Neuronal stem cell (in vitro differentiated cells): Measurements from ENCODE around the gene IZUMO4.

Experiments used
- DNase-seq: peaks from one replicate; pipeline ENCODE4 v3.0.0-alpha.2; 2013; ENCODE audit warnings: low spot score
- H2AFZ ChIP-seq: one replicate; pipeline ENCODE4 v1.6.1; 2013; ENCODE audit warnings: mild to moderate bottlenecking, low read length, inconsistent platforms
- H2AK5ac ChIP-seq: 2 replicates; pipeline ENCODE4 v1.6.1; 2013; ENCODE audit warnings: low read depth, mild to moderate bottlenecking, inconsistent platforms, low read length, moderate library complexity, mixed read lengths
- H2BK120ac ChIP-seq: 2 replicates; pipeline ENCODE4 v1.6.1; 2013; ENCODE audit warnings: low read depth, mild to moderate bottlenecking, inconsistent platforms, low read length, moderate library complexity, mixed read lengths
- H2BK12ac ChIP-seq: one replicate; pipeline ENCODE4 v1.6.1; 2013; ENCODE audit warnings: low read length, inconsistent platforms
- H2BK15ac ChIP-seq: 2 replicates; pipeline ENCODE4 v1.6.1; 2013; ENCODE audit warnings: mild to moderate bottlenecking, low read length, inconsistent platforms, mixed read lengths
- H2BK5ac ChIP-seq: one replicate; pipeline ENCODE4 v1.6.1; 2013; ENCODE audit warnings: inconsistent platforms, mild to moderate bottlenecking, low read length, moderate library complexity
- H3K14ac ChIP-seq: one replicate; pipeline ENCODE4 v1.6.1; 2013; ENCODE audit warnings: low read length, inconsistent platforms
- H3K18ac ChIP-seq: 2 replicates; pipeline ENCODE4 v1.6.1; 2013; ENCODE audit warnings: low read length, inconsistent platforms
- H3K23ac ChIP-seq: 2 replicates; pipeline ENCODE4 v1.6.1; 2013; ENCODE audit warnings: low read depth, mild to moderate bottlenecking, mixed read lengths, low read length, inconsistent platforms; ENCODE audit not compliant: poor library complexity
- H3K27ac ChIP-seq: replicated peaks from 3 replicates; pipeline ENCODE4 v1.5.1; 2013; ENCODE audit warnings: low read length, inconsistent platforms
- H3K27me3 ChIP-seq, 3 experiments: 2 replicates each; pipeline ENCODE4 v1.6.1; 2013; ENCODE audit warnings: low read length in 3 of 3, mild to moderate bottlenecking in 2 of 3, inconsistent platforms in 1 of 3, low read depth in 1 of 3, mixed read lengths in 1 of 3, moderate library complexity in 1 of 3; ENCODE audit not compliant: control insufficient read depth in 3 of 3, insufficient read depth in 3 of 3
- H3K36me3 ChIP-seq, 2 donors: replicated peaks in 1 of 2; 2 replicates each; pipeline ENCODE4 v1.6.1; 2013; ENCODE audit warnings: low read length in 2 of 2; ENCODE audit not compliant: control insufficient read depth in 2 of 2, insufficient read depth in 2 of 2
- H3K4ac ChIP-seq: 2 replicates; pipeline ENCODE4 v1.6.1; 2013; ENCODE audit warnings: inconsistent platforms, mild to moderate bottlenecking, low read length, moderate library complexity
- H3K4me1 ChIP-seq, 2 donors: 1 replicate in 1 of 2; 2 replicates in 1 of 2; pipeline ENCODE4 v1.6.1; 2013; ENCODE audit warnings: low read length in 2 of 2, low read depth in 1 of 2; ENCODE audit not compliant: control insufficient read depth in 2 of 2, insufficient read depth in 1 of 2
- H3K4me2 ChIP-seq: one replicate; pipeline ENCODE4 v1.6.1; 2013; ENCODE audit warnings: mild to moderate bottlenecking, low read length, inconsistent platforms; ENCODE audit not compliant: insufficient read depth, poor library complexity, severe bottlenecking
- H3K4me3 ChIP-seq, 2 donors: 2 replicates each; pipeline ENCODE4 v1.5.1; 2013; ENCODE audit warnings: low read length in 2 of 2, mild to moderate bottlenecking in 2 of 2, inconsistent platforms in 1 of 2, moderate library complexity in 1 of 2
- H3K79me1 ChIP-seq: one replicate; pipeline ENCODE4 v1.6.1; 2013; ENCODE audit warnings: low read depth, mild to moderate bottlenecking, inconsistent platforms, low read length, moderate library complexity
- H3K9ac ChIP-seq: one replicate; pipeline ENCODE4 v1.6.1; 2013; ENCODE audit warnings: mild to moderate bottlenecking, low read depth, low read length, inconsistent platforms; ENCODE audit not compliant: poor library complexity
- H3K9me3 ChIP-seq, 2 donors: replicated peaks in 1 of 2; 2 replicates each; pipeline versions ENCODE3 to v1.6.1; 2013; ENCODE audit warnings: low read length in 2 of 2, mild to moderate bottlenecking in 2 of 2, inconsistent platforms in 1 of 2, low read depth in 1 of 2, mixed read lengths in 1 of 2, moderate library complexity in 1 of 2; ENCODE audit not compliant: control insufficient read depth in 2 of 2, insufficient read depth in 1 of 2
- H4K8ac ChIP-seq: one replicate; pipeline ENCODE4 v1.6.1; 2013; ENCODE audit warnings: low read depth, mild to moderate bottlenecking, inconsistent platforms, low read length, moderate library complexity
- H4K91ac ChIP-seq: one replicate; pipeline ENCODE4 v1.6.1; 2013; ENCODE audit warnings: low read length, low read depth, mild to moderate bottlenecking, inconsistent platforms; ENCODE audit not compliant: poor library complexity
- WGBS, 2 donors: extraction: QIAGEN DNeasy Blood & Tissue Kit; methylation state at CpG; one replicate each; pipeline ENCODE4 v1.1.7; 2013; ENCODE audit warnings: missing lambda C conversion rate in 2 of 2, mixed read lengths in 1 of 2; ENCODE audit not compliant: insufficient read length in 2 of 2, insufficient replicate concordance in 1 of 2; ENCODE audit errors: extremely low coverage in 2 of 2; 5-methylcytosine and 5-hydroxymethylcytosine counted together

IZUMO4 gene

DNA sequence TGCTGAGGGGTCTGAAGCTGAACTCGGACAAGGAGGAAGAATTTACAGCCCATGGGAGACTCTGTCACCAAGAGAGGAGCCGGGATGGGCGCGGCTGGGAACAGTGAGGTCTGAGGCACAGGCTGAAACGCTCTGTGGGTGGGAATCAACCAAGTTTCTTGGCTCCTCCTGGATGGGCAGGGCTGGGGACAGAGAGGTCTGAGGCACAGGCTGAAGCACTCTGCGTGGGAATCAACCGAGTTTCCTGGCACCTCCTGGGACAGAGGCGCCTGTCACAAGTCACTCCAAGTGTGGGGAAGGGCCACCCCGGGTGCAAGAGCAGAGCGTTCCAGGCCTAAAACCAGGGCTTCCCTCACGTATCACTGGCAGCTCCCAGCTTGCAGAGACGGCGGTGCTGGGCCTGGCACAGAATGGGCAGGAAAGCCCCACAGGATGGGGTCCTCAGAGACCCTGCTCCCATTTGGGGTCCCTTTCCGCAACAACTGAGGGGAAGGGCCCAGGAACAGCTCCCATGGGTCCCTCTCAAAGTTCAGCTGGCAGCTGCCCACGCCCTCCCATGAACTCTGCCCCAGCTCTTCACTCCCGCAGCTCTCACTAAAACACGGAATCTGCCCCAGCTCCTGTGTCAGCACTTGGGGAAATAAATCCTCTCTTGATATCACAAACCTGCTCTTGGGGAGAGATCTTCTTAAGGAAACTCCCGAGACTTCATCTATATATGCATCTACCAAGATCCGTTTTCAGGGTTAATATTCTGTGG, 36.2 kb downstream of the IZUMO4 start:
- H3K9me3 ChIP-seq: peaks cover 0 to 2% of the 10 kb centered on the region in 2 donors
- H3K4ac ChIP-seq: no peak overlapping the region
- no peak overlapping the region for H3K9ac ChIP-seq
- H3K23ac ChIP-seq: no peak overlapping the region
- no peak for DNase-seq
- H2AK5ac ChIP-seq: no peak overlapping the region
- no peak overlapping the region for H2BK15ac ChIP-seq
- H3K18ac ChIP-seq: no peak overlapping the region
- peaks cover 40% of the 10 kb centered on the region for H3K79me1 ChIP-seq
- H3K27me3 ChIP-seq: no peaks in the 10 kb centered on the region
- H2BK120ac ChIP-seq: no peak overlapping the region
- H4K91ac ChIP-seq: no peak overlapping the region
- no CpG with 5 or more reads among the region's 19 CpGs for WGBS, 2 donors
- H4K8ac ChIP-seq: no peak overlapping the region
- H3K4me3 ChIP-seq: no peak overlapping the region
- no peaks in the 10 kb centered on the region for H3K4me1 ChIP-seq
- no peak overlapping the region for H2BK12ac ChIP-seq
- no peak overlapping the region for H3K27ac ChIP-seq
- H3K14ac ChIP-seq: no peak overlapping the region
- H3K36me3 ChIP-seq: peaks cover 51 to 80% of the 10 kb centered on the region in 2 donors
- no peak overlapping the region for H3K4me2 ChIP-seq
- H2BK5ac ChIP-seq: no peak overlapping the region
- no peak overlapping the region for H2AFZ ChIP-seq

DNA sequence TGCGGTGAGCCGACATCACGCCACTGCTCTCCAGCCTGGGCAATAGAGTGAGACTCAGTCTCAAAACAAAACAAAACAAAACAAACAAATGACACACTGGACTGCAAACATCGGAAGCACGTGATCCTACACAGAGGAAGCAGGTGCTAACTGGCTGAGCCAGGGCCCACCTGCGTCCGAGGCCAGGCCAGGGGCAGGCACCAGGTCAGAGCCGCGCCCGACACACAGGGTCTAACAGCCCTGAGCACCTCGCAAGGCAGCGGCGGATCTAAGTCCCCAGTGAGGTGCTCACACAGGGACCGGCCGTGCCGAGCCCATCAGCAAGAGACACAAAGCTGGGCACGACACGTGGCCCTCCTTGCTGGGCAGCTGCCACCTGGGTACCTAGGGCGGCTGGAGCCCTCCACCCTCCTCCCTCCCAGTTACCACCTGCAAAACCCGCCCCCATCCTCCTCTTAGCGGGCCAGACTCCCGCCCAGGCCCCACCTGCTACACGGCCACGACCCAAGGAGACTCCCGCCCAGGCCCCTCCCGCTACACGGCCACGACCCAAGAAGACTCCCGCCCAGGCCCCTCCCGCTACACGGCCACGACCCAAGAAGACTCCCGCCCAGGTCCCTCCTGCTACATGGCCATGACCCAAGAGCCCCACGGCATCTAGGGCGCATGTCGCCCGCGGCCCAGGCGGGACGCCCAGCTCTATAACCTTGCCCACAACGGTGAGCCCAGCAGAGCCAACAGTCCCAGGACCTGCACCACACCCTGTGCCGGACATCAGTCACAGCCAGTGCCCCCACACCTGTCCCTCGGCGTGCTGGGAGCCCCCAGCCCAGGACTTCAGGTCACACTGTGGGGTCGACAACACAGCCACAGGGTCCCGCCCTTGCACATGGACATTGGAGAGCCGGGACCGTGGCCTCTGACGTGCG, 39.0 kb downstream of the IZUMO4 start:
- H3K27ac ChIP-seq: no peak overlapping the region
- H3K18ac ChIP-seq: peak overlapping the region; percentile 48
- H2AFZ ChIP-seq: no peak overlapping the region
- no CpG with 5 or more reads among the region's 50 CpGs for WGBS, 2 donors
- no peak overlapping the region for H2BK15ac ChIP-seq
- peak overlapping the region; percentile 95 for H3K23ac ChIP-seq
- H2BK5ac ChIP-seq: peak overlapping the region; percentile 39
- H3K4me3 ChIP-seq: no peak overlapping the region
- no peak overlapping the region for H2BK12ac ChIP-seq
- no peak overlapping the region for H4K91ac ChIP-seq
- DNase-seq: no peak
- no peak overlapping the region for H3K4me2 ChIP-seq
- no peaks in the 10 kb centered on the region for H3K4me1 ChIP-seq
- H3K9ac ChIP-seq: no peak overlapping the region
- H4K8ac ChIP-seq: no peak overlapping the region
- peaks cover 39% of the 10 kb centered on the region for H3K79me1 ChIP-seq
- H2AK5ac ChIP-seq: no peak overlapping the region
- peaks cover 0 to 3% of the 10 kb centered on the region in 2 donors for H3K9me3 ChIP-seq
- peak overlapping the region; percentile 94 for H3K14ac ChIP-seq
- H3K36me3 ChIP-seq: peaks cover 47 to 85% of the 10 kb centered on the region in 2 donors
- no peak overlapping the region for H2BK120ac ChIP-seq
- no peak overlapping the region for H3K4ac ChIP-seq
- H3K27me3 ChIP-seq: no peaks in the 10 kb centered on the region

DNA sequence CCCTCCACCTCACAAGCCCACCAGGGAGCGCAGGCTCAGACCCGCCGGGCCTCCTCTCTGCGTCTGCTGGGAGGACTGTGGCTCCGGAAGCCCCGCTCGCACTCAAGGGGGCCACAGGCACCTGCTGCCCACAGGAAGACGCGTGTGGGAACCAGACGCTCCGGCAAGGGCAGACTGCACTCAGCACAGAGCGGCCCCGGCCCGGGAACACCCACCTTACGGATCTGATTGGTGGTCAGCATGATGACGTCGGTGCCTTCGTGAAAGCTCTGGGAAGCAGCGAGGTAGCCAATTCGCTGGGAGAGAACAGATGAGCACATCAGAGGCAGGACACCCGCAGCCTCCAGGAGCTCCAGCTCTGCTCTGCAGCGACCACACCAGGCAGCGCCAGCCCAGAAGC, 40.1 kb downstream of the IZUMO4 start:
- no peak overlapping the region for H4K8ac ChIP-seq
- H3K18ac ChIP-seq: no peak overlapping the region
- no CpG with 5 or more reads among the region's 23 CpGs for WGBS, 2 donors
- peak overlapping the region; percentile 4 for H3K9ac ChIP-seq
- no peak overlapping the region for H2AFZ ChIP-seq
- H3K4me1 ChIP-seq: no peaks in the 10 kb centered on the region
- no peak overlapping the region for H2BK15ac ChIP-seq
- no peak overlapping the region for H3K4me2 ChIP-seq
- H3K4me3 ChIP-seq: no peak overlapping the region
- peaks cover 33% of the 10 kb centered on the region for H3K79me1 ChIP-seq
- H4K91ac ChIP-seq: no peak overlapping the region
- H3K9me3 ChIP-seq: peaks cover 0 to 3% of the 10 kb centered on the region in 2 donors
- H3K27ac ChIP-seq: no peak overlapping the region
- no peak overlapping the region for H2BK12ac ChIP-seq
- H3K36me3 ChIP-seq: peaks cover 41 to 79% of the 10 kb centered on the region in 2 donors
- H2AK5ac ChIP-seq: no peak overlapping the region
- no peak overlapping the region for H3K4ac ChIP-seq
- no peak overlapping the region for H2BK120ac ChIP-seq
- no peaks in the 10 kb centered on the region for H3K27me3 ChIP-seq
- peak overlapping the region; percentile 31 for H3K23ac ChIP-seq
- H3K14ac ChIP-seq: no peak overlapping the region
- no peak overlapping the region for H2BK5ac ChIP-seq
- no peak for DNase-seq
